AG04450 (cell line): ENCODE measurements around the gene ZNF121. TPM values are rescaled to one million over a fixed set of nuclear protein-coding genes. Genes with fewer than 3 reads are reported as not detected.

Experiments used
- CTCF ChIA-PET: fragments of 300-600, 350-600 bp; formaldehyde crosslinking; extraction: SDS; loops from one replicate; lab custom pipeline; 2022; ENCODE audit warnings: antibody characterized with exemption, inconsistent platforms; lab: Charles Lee
- POLR2A ChIA-PET: fragments of 350-600 bp; formaldehyde crosslinking; extraction: SDS; loops from one replicate; lab custom pipeline; 2021; ENCODE audit warnings: antibody characterized with exemption, inconsistent platforms; lab: Yijun Ruan, JAX
- DNase-seq: peaks from one replicate; pipeline ENCODE4 v3.0.0-alpha.2; 2011; ENCODE audit warnings: low read depth, low spot score
- H3K27ac ChIP-seq: one replicate; pipeline ENCODE4 v1.5.1; 2012; ENCODE audit warnings: low read depth, low read length, control low read depth
- H3K27me3 ChIP-seq: one replicate; pipeline ENCODE4 v1.6.0; 2012; ENCODE audit warnings: low read length; ENCODE audit not compliant: control insufficient read depth, insufficient read depth
- H3K4me3 ChIP-seq: 2 replicates; pipeline ENCODE4 v1.5.1; 2011; ENCODE audit warnings: mild to moderate bottlenecking, low read depth, low read length, control low read depth
- H3K9me3 ChIP-seq: 2 replicates; pipeline ENCODE4 v1.5.1; 2012; ENCODE audit warnings: low read length; ENCODE audit not compliant: control insufficient read depth, insufficient read depth
- CTCF ChIP-seq: IDR thresholded peaks from 2 replicates; pipeline ENCODE4 v1.5.1; 2011; ENCODE audit warnings: low read depth, low read length, control low read depth, inconsistent platforms
- polyA plus RNA-seq: library from polyadenylated mRNA; depleted of rRNA; stranded (reverse); fragments of >200 nt; gene quantifications from 2 replicates; pipeline ENCODE4 v1.2.3, GENCODE V29; 2011

Gene ZNF121
- polyA plus RNA-seq, 1 experiment, result 5.3 TPM

DNA sequence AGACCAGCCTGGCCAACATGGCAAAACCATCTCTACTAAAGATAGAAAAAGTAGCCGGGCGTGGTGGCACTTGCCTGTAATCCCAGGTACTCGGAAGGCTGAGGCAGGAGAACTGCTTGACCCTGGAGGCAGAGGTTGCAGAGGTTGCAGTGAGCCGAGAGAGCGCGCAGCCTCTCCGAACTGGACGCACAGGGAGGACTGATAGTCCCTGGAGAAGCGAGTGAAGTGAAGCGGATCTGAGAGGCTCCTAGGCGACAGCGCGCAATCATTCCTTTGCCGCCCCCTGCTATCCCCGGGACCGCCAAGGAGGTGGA lies 36.5 kb upstream of the ZNF121 start:
- no peak for TF ChIP-seq CTCF
- Histone ChIP-seq H3K27me3 (no peaks in the 10 kb centered on the region), H3K9me3 (no peaks in the 10 kb centered on the region), H3K27ac (peak overlapping the region; percentile 98), H3K4me3 (peak overlapping the region; percentile 93)
- CTCF ChIA-PET, result interaction anchor here (1.1 kb wide), 1 partner anchor 170 kb away, joined by 6 read pairs; no protein-coding TSS in a partner anchor
- POLR2A ChIA-PET, result no interaction called here
- DNase-seq, result no peak

DNA sequence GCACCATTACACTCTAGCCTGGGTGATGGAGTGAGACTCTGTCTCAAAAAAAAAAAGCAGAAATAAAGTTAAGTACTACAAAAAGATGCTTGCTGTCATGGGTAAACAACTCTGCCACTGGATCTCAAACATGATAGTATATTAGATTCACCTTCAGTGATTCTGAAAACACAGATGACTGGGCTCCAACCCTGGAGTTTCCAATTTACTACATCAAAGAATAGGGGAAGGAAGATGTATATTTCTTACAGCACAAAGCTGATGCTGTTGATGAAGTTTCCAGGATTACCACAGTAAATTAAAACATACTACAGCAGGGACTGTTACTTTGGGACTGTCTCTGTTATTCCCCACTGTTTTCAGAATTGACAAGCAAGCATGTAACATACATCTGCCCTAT lies 31.5 kb upstream of the ZNF121 start:
- no peak for DNase-seq
- Histone ChIP-seq H3K27ac (no peak overlapping the region), H3K27me3 (no peaks in the 10 kb centered on the region), H3K4me3 (no peak overlapping the region), H3K9me3 (peaks cover 28% of the 10 kb centered on the region)
- ChIA-PET POLR2A (interaction anchor here (0.7 kb wide), 1 partner anchor 207 kb away, joined by 3 read pairs; no protein-coding TSS in a partner anchor), CTCF (interaction anchor here (1.5 kb wide), 1 partner anchor 10 kb away, joined by 6 read pairs; no protein-coding TSS in a partner anchor)
- no peak for TF ChIP-seq CTCF

DNA sequence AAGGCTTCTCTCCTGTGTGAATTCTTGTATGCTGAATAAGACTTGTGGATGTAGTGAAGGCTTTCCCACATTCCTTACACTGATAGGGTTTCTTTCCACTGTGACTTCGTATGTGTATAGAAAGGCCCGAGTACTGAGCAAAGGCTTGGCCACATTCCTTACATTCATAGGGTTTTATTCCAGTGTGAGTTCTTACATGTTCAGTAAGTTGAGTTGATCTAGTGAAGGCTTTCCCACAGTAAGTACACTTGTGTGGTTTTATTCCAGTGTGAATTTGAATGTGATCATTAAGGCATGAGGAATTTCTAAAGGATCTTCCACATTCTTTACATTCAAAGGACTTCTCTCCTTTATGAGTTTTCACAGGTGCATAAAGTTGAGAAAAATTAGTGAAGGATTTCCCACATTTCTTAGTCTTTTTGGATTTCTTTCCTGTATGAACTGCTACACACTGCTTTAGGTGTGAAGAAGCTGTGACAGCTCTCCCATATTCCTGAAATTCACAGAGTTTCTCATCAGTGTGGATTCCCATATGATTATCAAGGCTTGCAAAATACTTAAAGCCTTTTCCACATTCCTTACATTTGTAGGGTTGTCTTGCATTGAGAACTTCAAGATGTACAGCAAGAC lies 26.3 kb upstream of the ZNF121 start:
- Histone ChIP-seq H3K9me3 (peaks cover 47% of the 10 kb centered on the region), H3K27ac (no peak overlapping the region), H3K4me3 (no peak overlapping the region), H3K27me3 (no peaks in the 10 kb centered on the region)
- no peak for DNase-seq
- no peak for TF ChIP-seq CTCF
- CTCF ChIA-PET, result no interaction called here
- POLR2A ChIA-PET, result no interaction called here

DNA sequence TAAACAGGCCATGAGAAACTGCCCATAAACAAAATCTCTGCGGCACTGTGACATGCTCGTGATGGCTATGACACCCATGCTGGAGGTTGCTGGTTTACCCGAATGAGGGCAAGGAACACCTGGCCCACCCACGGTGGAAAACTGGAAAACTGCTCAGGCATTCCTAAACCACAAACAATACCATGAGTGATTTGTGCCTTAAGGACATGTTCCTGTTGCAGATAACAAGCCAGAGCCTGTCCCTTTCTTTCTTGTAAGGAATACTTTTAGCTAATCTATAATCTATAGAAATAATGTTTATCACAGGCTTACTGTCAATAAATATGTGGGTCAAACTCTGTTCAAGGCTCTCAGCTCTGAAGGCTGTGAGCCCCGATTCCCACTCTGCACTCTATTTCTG lies 24.6 kb upstream of the ZNF121 start:
- H3K27me3 ChIP-seq, result no peaks in the 10 kb centered on the region
- DNase-seq, result no peak
- no peak overlapping the region for H3K27ac ChIP-seq
- no peak for TF ChIP-seq CTCF
- peaks cover 44% of the 10 kb centered on the region for H3K9me3 ChIP-seq
- no peak overlapping the region for H3K4me3 ChIP-seq
- ChIA-PET CTCF (no interaction called here), POLR2A (interaction anchor here (0.6 kb wide), 1 partner anchor 191 kb away, joined by 4 read pairs; no protein-coding TSS in a partner anchor)

DNA sequence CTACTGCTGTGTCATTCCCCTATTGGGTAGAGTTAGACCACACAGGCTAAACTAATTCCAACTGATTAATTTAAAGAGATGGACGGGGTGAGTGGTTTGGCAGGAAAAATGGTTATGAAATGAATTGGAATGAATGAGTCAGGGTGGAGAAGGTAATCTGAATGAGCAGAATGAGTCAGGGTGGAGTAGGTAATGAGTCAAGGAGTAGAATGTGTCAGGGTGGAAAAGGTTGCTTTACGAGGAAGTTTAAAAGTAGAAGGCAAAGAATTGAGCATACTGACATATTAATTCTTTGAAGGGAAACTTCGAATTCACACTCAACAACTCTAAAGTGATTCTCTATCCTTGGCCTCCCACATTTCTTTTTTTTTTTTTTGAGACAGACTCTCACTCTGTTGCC lies 12.7 kb upstream of the ZNF121 start:
- H3K27me3 ChIP-seq, result no peaks in the 10 kb centered on the region
- TF ChIP-seq CTCF, result no peak
- ChIA-PET POLR2A (no interaction called here), CTCF (no interaction called here)
- H3K9me3 ChIP-seq, result peaks cover 14% of the 10 kb centered on the region
- no peak overlapping the region for H3K27ac ChIP-seq
- DNase-seq, result no peak
- no peak overlapping the region for H3K4me3 ChIP-seq
